Measurements from ENCODE around the gene GYS1. TPM values are rescaled to one million over a fixed set of nuclear protein-coding genes. Genes with fewer than 3 reads are reported as not detected.

The GYS1 gene
- total RNA-seq, 4 donors from 2014 or later: 16.4 to 33.3 (median 20.5) TPM

DNA sequence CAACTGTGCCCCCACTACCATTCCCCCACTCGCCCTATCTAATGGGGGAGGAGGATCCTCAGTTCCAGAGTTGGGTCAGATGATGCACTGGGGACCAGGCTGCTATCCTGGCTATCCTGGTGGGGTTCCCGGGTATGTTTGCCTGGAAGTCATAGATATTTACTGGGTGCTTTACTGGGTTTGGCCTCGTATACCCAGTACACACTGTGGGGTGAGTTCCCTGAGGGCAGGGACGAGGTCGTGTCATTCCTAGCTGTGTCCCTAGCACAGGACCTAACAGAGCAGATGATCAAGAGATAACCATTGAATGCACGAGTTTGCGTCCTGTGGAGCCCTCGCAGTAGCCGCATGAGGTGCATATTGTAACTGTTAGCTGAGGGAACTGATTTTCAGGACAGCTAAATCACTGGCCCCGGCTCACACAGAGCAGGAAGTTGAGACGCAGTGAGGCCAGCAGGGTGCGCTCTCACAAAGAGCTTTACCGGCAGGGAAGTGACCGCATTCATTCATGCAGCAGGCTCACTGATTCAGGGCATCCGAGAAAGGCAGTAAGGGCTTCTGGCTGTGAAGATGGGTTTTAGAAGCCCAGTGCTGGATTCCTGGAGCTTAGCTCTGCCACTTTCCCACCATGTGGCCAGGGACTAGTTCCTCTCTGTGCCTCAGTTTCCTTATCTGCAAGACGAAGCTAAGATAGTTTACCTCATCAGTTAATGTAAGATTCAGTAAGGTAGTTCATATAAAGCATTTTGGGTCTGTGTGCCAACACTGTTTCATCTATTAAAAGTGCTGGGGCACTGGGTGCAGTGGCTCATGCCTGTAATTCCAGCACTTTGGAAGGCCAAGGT, 6.6 kb upstream of the GYS1 start:
- TF ChIP-seq, protein P1, sequence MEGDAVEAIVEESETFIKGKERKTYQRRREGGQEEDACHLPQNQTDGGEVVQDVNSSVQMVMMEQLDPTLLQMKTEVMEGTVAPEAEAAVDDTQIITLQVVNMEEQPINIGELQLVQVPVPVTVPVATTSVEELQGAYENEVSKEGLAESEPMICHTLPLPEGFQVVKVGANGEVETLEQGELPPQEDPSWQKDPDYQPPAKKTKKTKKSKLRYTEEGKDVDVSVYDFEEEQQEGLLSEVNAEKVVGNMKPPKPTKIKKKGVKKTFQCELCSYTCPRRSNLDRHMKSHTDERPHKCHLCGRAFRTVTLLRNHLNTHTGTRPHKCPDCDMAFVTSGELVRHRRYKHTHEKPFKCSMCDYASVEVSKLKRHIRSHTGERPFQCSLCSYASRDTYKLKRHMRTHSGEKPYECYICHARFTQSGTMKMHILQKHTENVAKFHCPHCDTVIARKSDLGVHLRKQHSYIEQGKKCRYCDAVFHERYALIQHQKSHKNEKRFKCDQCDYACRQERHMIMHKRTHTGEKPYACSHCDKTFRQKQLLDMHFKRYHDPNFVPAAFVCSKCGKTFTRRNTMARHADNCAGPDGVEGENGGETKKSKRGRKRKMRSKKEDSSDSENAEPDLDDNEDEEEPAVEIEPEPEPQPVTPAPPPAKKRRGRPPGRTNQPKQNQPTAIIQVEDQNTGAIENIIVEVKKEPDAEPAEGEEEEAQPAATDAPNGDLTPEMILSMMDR (IDR thresholded peaks at IDR 0.05): no peak
- TF ChIP-seq POLR2A (IDR thresholded peaks at IDR 0.05): no peak
- intact Hi-C loops (cut with DNase I; ENCODE audit: low total_unique reads): loop anchor here (10.0 kb wide), 1 partner anchor 145 kb away; no protein-coding TSS in a partner anchor
- peak in 1 of 2 donors; percentile 27 for DNase-seq (ENCODE audit: low spot score in 2 of 2)
- 49 to 61% methylated on average over 16 of the region's 16 CpGs for WGBS, 2 donors
- H3K4me3 ChIP-seq (ENCODE audit: low read depth, poor library complexity, severe bottlenecking): no peak overlapping the region

DNA sequence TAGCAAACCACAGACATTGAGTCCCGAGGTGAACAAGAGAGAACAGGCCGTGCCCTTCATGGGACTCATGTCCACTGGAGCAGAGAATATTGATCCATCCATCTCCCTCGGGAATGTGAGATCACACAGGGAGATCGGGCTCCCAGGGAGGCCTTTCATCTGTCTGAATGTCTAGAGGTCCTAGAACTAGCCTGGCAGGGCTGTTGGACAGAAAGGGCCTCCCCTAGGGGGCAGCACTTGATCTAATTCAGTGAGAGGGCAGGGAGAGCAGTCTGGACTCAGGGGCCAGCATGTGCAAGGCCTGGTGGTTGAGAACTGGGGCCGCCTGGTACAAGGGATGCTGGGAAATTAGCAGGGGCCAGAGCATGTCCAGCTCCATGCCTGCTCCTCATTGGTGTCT, 4.9 kb upstream of the GYS1 start:
- TF ChIP-seq, protein P1 (IDR thresholded peaks at IDR 0.05): no peak
- TF ChIP-seq POLR2A (IDR thresholded peaks at IDR 0.05): no peak
- WGBS, 2 donors: 72 to 86% methylated on average over 5 of the region's 5 CpGs
- no peak for DNase-seq (ENCODE audit: low spot score in 2 of 2)
- intact Hi-C loops (cut with DNase I; ENCODE audit: low total_unique reads): loop anchor here (10.0 kb wide), 1 partner anchor 147 kb away; no protein-coding TSS in a partner anchor
- no peak overlapping the region for H3K4me3 ChIP-seq (ENCODE audit: low read depth, poor library complexity, severe bottlenecking)

DNA sequence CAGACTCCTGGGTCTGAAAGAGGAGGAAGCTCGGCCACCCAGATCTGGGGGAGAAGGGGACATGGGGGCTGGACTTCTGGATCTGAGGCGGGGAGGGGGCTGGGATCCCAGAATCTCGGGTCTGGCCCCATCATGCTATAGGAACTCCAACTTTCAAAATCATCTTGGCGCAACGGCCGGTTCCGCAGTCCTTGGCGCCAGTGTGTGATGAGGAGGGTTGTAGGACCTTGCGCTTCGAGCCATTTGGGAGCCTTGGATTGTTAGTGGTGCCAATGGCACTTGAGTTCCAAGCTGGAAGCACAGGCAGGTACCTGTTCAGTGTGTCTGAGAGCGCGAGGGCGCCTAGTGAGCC, 902 bp upstream of the GYS1 start:
- WGBS, 2 donors: 1 to 2% methylated on average over 11 to 13 of the region's 13 CpGs

DNA sequence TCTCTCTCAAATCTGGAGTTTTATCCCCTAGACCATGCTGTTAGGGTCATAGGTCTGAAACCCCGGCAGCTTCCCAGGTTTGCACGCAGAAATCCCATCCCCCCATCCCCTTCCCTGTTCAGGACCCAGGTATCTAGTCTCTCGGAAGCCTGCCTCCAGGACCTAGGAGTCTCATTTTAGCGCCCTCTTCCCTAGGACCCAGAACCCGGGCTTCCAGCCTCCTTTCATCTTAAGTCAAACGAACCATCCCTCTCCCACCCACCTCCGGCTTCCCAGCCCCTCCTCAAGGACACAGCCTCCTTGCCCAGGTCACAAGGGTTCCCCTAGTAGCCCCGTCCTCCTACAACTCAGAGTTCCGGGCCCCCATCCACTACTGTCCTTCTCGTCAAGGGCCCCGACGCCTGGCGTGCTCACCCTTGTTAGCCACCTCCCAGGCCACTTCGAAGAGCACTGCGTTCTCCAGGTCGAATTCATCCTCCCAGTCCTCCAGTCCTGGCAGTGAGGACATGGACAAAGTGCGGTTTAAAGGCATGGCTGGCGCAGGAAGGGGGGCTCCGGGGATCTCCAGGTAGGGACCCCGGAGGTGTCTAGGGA, 431 bp downstream of the GYS1 start:
- 0 to 1% methylated on average over 19 to 20 of the region's 20 CpGs for WGBS, 2 donors
- intact Hi-C loops (cut with DNase I; ENCODE audit: low total_unique reads): loop anchor here (10.0 kb wide), 1 partner anchor 152 kb away; no protein-coding TSS in a partner anchor
- no peak for DNase-seq (ENCODE audit: low spot score in 2 of 2)
- peak overlapping the region; percentile 91 for H3K4me3 ChIP-seq (ENCODE audit: low read depth, poor library complexity, severe bottlenecking)
- no peak for TF ChIP-seq POLR2A (IDR thresholded peaks at IDR 0.05)
- TF ChIP-seq, protein P1 (IDR thresholded peaks at IDR 0.05): no peak

More for the DNA sequence above, 902 bp upstream of the GYS1 start:
- intact Hi-C loops (cut with DNase I; ENCODE audit: low total_unique reads): loop anchor here (10.0 kb wide), 1 partner anchor 151 kb away; no protein-coding TSS in a partner anchor
- peak in 1 of 2 donors; percentile 89 for DNase-seq (ENCODE audit: low spot score in 2 of 2)
- peak overlapping the region; percentile 64 for H3K4me3 ChIP-seq (ENCODE audit: low read depth, poor library complexity, severe bottlenecking)
- TF ChIP-seq, protein P1 (IDR thresholded peaks at IDR 0.05): no peak
- TF ChIP-seq POLR2A (IDR thresholded peaks at IDR 0.05): no peak

DNA sequence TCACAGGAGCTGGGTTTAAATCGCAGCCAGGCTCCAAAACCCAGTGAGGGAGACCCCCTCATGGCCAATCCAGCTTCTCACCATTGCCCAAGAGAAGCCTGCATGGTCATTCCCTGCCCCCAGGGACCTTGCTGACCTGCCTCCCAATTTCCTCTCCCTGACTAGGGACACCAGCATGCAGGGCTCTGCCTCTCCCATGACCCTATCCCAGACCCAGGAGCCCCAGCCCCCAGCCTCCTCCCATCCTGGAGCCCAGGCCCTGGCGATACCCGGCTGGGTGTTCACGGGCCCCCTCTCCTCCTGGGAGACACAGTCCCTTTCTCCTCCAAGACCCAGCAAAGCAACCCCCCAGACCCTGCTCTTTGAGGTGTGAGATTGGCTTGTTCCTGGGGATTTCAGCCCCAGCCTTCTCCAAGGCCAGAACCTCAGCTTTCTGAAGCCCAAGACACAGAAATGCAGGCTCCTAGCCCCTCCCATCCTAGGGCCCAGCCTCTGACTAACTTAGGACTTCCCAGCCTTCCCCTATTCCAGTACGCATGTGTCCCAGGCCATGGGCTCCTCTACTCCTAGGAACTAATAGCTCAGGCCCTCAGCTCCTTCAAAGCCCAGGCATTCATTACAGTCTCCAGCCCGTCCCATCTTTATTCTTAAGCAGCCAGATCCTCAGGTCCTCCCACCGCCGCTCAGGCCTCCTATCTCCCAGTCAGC, 1.1 kb downstream of the GYS1 start:
- intact Hi-C loops (cut with DNase I; ENCODE audit: low total_unique reads): loop anchor here (10.0 kb wide), 1 partner anchor 153 kb away; no protein-coding TSS in a partner anchor
- TF ChIP-seq, protein P1 (IDR thresholded peaks at IDR 0.05): no peak
- no peak for TF ChIP-seq POLR2A (IDR thresholded peaks at IDR 0.05)
- DNase-seq (ENCODE audit: low spot score in 2 of 2): peak; percentile 69 to 93
- 11 to 24% methylated on average over 8 of the region's 8 CpGs for WGBS, 2 donors
- H3K4me3 ChIP-seq (ENCODE audit: low read depth, poor library complexity, severe bottlenecking): peak overlapping the region; percentile 91

Data from lower leg skin (tissue), 4 donors.